ENCODE results near the gene KRT74. TPM values are rescaled to one million over a fixed set of nuclear protein-coding genes. Genes with fewer than 3 reads are reported as not detected.

Gene KRT74
- total RNA-seq, 4 donors from 2014 or later: not detected

DNA sequence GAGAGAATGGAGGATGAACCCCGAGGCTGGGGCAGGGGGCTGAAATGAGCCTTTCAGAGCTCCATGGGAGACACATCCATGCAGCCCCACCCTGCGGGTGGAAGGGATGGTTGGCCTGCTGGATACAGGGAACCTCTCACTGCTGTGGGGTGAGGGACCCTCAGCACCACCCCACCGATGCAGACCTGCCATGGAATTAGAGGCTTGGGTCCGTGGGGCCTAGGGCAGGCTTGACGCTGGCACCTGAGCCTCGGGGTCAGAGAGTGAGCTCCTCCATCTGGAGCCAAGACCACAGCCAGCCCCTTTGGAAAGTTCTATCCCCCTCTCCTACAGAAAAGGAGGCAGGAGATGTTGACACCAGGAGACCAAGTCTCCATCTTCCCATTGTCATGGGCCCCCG, 7.4 kb upstream of the KRT74 start:
- Histone ChIP-seq H3K27ac (no peak overlapping the region), H3K27me3 (no peaks in the 10 kb centered on the region), H3K4me3 (no peak overlapping the region), H3K36me3 (no peaks in the 10 kb centered on the region), H3K9me3 (no peaks in the 10 kb centered on the region), H3K4me1 (no peaks in the 10 kb centered on the region)
- no peak for DNase-seq
- in situ Hi-C loops (cut with MboI; ENCODE audit: low sequenced_read_pairs in 4 of 4) (loop anchor here in 1 of 4 donors (25.0 kb wide), 2 partner anchors 306 to 406 kb away; no protein-coding TSS in a partner anchor), intact Hi-C loops (cut with DNase I; ENCODE audit: low total_unique reads) (loop anchor here (5.0 kb wide), 1 partner anchor 296 kb away; no protein-coding TSS in a partner anchor)
- TF ChIP-seq, protein P1, sequence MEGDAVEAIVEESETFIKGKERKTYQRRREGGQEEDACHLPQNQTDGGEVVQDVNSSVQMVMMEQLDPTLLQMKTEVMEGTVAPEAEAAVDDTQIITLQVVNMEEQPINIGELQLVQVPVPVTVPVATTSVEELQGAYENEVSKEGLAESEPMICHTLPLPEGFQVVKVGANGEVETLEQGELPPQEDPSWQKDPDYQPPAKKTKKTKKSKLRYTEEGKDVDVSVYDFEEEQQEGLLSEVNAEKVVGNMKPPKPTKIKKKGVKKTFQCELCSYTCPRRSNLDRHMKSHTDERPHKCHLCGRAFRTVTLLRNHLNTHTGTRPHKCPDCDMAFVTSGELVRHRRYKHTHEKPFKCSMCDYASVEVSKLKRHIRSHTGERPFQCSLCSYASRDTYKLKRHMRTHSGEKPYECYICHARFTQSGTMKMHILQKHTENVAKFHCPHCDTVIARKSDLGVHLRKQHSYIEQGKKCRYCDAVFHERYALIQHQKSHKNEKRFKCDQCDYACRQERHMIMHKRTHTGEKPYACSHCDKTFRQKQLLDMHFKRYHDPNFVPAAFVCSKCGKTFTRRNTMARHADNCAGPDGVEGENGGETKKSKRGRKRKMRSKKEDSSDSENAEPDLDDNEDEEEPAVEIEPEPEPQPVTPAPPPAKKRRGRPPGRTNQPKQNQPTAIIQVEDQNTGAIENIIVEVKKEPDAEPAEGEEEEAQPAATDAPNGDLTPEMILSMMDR (IDR thresholded peaks at IDR 0.05 in 4 of 5, conservative IDR thresholded peaks at IDR 0.05 in 1 of 5): no peak
- no peak for TF ChIP-seq POLR2A (IDR thresholded peaks at IDR 0.05)
- no peak for ATAC-seq

GRCh38 chr12:52580496-52580895, 6.9 kb upstream of the KRT74 start:
- no peak for DNase-seq
- in situ Hi-C loops (cut with MboI; ENCODE audit: low sequenced_read_pairs in 4 of 4): loop anchor here in 1 of 4 donors (25.0 kb wide), 2 partner anchors 307 to 407 kb away; no protein-coding TSS in a partner anchor

GRCh38 chr12:52579468-52580465, 6.1 kb upstream of the KRT74 start:
- ATAC-seq: no peak
- DNase-seq: no peak
- Histone ChIP-seq H3K27ac (no peak overlapping the region), H3K27me3 (no peaks in the 10 kb centered on the region), H3K4me1 (no peaks in the 10 kb centered on the region), H3K9me3 (no peaks in the 10 kb centered on the region), H3K36me3 (no peaks in the 10 kb centered on the region), H3K4me3 (no peak overlapping the region)
- intact Hi-C loops (cut with DNase I; ENCODE audit: low total_unique reads): loop anchor here (5.0 kb wide), 1 partner anchor 298 kb away; no protein-coding TSS in a partner anchor
- in situ Hi-C loops (cut with MboI; ENCODE audit: low sequenced_read_pairs in 4 of 4): loop anchor here in 1 of 4 donors (25.0 kb wide), 2 partner anchors 308 to 408 kb away; no protein-coding TSS in a partner anchor
- TF ChIP-seq POLR2A (IDR thresholded peaks at IDR 0.05): no peak
- TF ChIP-seq, protein P1 (IDR thresholded peaks at IDR 0.05 in 4 of 5, conservative IDR thresholded peaks at IDR 0.05 in 1 of 5): no peak

More at GRCh38 chr12:52580496-52580895, 6.9 kb upstream of the KRT74 start:
- TF ChIP-seq, protein P1 (IDR thresholded peaks at IDR 0.05 in 4 of 5, conservative IDR thresholded peaks at IDR 0.05 in 1 of 5): no peak
- no peak for TF ChIP-seq POLR2A (IDR thresholded peaks at IDR 0.05)
- intact Hi-C loops (cut with DNase I; ENCODE audit: low total_unique reads): loop anchor here (5.0 kb wide), 1 partner anchor 297 kb away; no protein-coding TSS in a partner anchor
- no peak for ATAC-seq
- no peak overlapping the region for H3K27ac ChIP-seq
- H3K9me3 ChIP-seq: no peaks in the 10 kb centered on the region
- no peaks in the 10 kb centered on the region for H3K27me3 ChIP-seq
- H3K4me3 ChIP-seq: no peak overlapping the region
- H3K4me1 ChIP-seq: no peaks in the 10 kb centered on the region
- no peaks in the 10 kb centered on the region for H3K36me3 ChIP-seq

- TF ChIP-seq POLR2A (IDR thresholded peaks at IDR 0.05): no peak
- TF ChIP-seq, protein P1 (IDR thresholded peaks at IDR 0.05 in 4 of 5, conservative IDR thresholded peaks at IDR 0.05 in 1 of 5): no peak
- no peak for DNase-seq
- Histone ChIP-seq H3K36me3 (no peaks in the 10 kb centered on the region), H3K4me3 (no peak overlapping the region), H3K9me3 (no peaks in the 10 kb centered on the region), H3K4me1 (no peaks in the 10 kb centered on the region), H3K27me3 (no peaks in the 10 kb centered on the region), H3K27ac (no peak overlapping the region)
- no peak for ATAC-seq
- intact Hi-C loops (cut with DNase I; ENCODE audit: low total_unique reads) (no loop called here), in situ Hi-C loops (cut with MboI; ENCODE audit: low sequenced_read_pairs in 4 of 4) (loop anchor here in 1 of 4 donors (25.0 kb wide), 2 partner anchors 309 to 409 kb away; no protein-coding TSS in a partner anchor)
Measured at GRCh38 chr12:52578469-52578868, 4.8 kb upstream of the KRT74 start.
